A549 (cell line): ENCODE results near the gene ARRDC4. TPM values are rescaled to one million over a fixed set of nuclear protein-coding genes. Genes with fewer than 3 reads are reported as not detected.

Source experiments
- ATAC-seq, 2 experiments: fragments of 200-7000 bp in 1 of 2; fragments of >200 bp in 1 of 2; cut with Nextera tagmentation in 1 of 2; cut with Tn5 transposase in 1 of 2; 3 replicates each; pipeline versions ENCODE4 v1.8.0 to v1.9.1; 2018 to 2020; ENCODE audit warnings: mild to moderate bottlenecking in 1 of 2, moderate library complexity in 1 of 2
- CTCF ChIA-PET: fragments of 300-600 bp; sonication (Branson Sonifier 250); formaldehyde crosslinking; extraction: SDS; loops from one replicate; lab custom pipeline; 2021; ENCODE audit warnings: antibody characterized with exemption, inconsistent platforms; lab: Yijun Ruan, JAX
- POLR2A ChIA-PET: fragments of 350-600 bp; formaldehyde crosslinking; extraction: SDS; loops from one replicate; lab custom pipeline; 2021; ENCODE audit warnings: antibody characterized with exemption, inconsistent platforms; lab: Yijun Ruan, JAX
- DNase-seq, 2 experiments: peaks; one replicate each; pipeline versions ENCODE4 v3.0.0 to v3.0.0-alpha.2; 2011 to 2016; ENCODE audit warnings: low read depth in 1 of 2, low spot score in 1 of 2
- FAIRE-seq: peaks from 2 replicates; lab custom pipeline; 2011; peaks lifted over from hg19 to GRCh38; lab: Jason Lieb, UNC
- H3K27ac ChIP-seq, 2 experiments: fragments of >200 bp; sonication (Bioruptor Twin); formaldehyde crosslinking; 3 replicates each; pipeline ENCODE4 v1.5.1; 2016 to 2017
- H3K4me1 ChIP-seq: fragments of >200 bp; sonication (Bioruptor Twin); formaldehyde crosslinking; 3 replicates; pipeline ENCODE4 v1.6.1; 2016
- H3K4me2 ChIP-seq: fragments of >200 bp; sonication (Bioruptor Twin); formaldehyde crosslinking; 3 replicates; pipeline ENCODE4 v1.6.1; 2016
- H3K4me3 ChIP-seq: fragments of >200 bp; sonication (Bioruptor Twin); formaldehyde crosslinking; 3 replicates; pipeline ENCODE4 v1.5.1; 2016
- H3K9me3 ChIP-seq: fragments of >200 bp; sonication (Bioruptor Twin); formaldehyde crosslinking; 3 replicates; pipeline ENCODE4 v1.6.1; 2016
- CBX2 ChIP-seq: fragments of 200-600 bp; sonication (generic); IDR thresholded peaks from 2 replicates; pipeline ENCODE4 v1.6.1; 2016; ENCODE audit warnings: low read depth, mild to moderate bottlenecking, borderline replicate concordance
- CBX8 ChIP-seq: fragments of 200-600 bp; sonication (generic); IDR thresholded peaks from 2 replicates; pipeline ENCODE4 v1.6.1; 2016
- CEBPB ChIP-seq, 2 experiments: fragments of >200 bp in 1 of 2; sonication (Bioruptor Twin) in 1 of 2; formaldehyde crosslinking in 1 of 2; IDR thresholded peaks; 2 replicates each; pipeline ENCODE4 v1.6.1; 2012 to 2016
- CHD2 ChIP-seq: fragments of 150-350 bp; IDR thresholded peaks from 2 replicates; pipeline ENCODE4 v1.6.1; 2014; ENCODE audit warnings: low read length; ENCODE audit not compliant: partially characterized antibody
- EHF ChIP-seq: fragments of 250-450 bp; sonication (Bioruptor Pico); IDR thresholded peaks from 2 replicates; pipeline ENCODE4 v1.5.0; 2020; ENCODE audit warnings: mild to moderate bottlenecking
- EP300 ChIP-seq, 2 experiments: fragments of >200 bp; sonication (Bioruptor Twin); formaldehyde crosslinking; IDR thresholded peaks; 2 replicates in 1 of 2; 3 replicates in 1 of 2; pipeline ENCODE4 v1.6.1; 2016 to 2017
- GATA3 ChIP-seq: IDR thresholded peaks from 2 replicates; pipeline ENCODE4 v1.6.1; 2012; ENCODE audit warnings: borderline replicate concordance
- HOXA7 ChIP-seq: fragments of 250-450 bp; sonication (Bioruptor Pico); IDR thresholded peaks from 2 replicates; pipeline ENCODE4 v1.5.0; 2020; ENCODE audit warnings: mild to moderate bottlenecking, moderate library complexity
- HOXB5 ChIP-seq: fragments of 250-450 bp; sonication (Bioruptor Pico); IDR thresholded peaks from 2 replicates; pipeline ENCODE4 v1.5.0; 2020; ENCODE audit warnings: mild to moderate bottlenecking, moderate library complexity
- JUN ChIP-seq, 2 experiments: fragments of >200 bp; sonication (Bioruptor Twin); formaldehyde crosslinking; IDR thresholded peaks; 2 replicates in 1 of 2; 3 replicates in 1 of 2; pipeline ENCODE4 v1.6.1; 2016 to 2017
- JUNB ChIP-seq: fragments of >200 bp; sonication (Bioruptor Twin); formaldehyde crosslinking; IDR thresholded peaks from 2 replicates; pipeline ENCODE4 v1.6.1; 2016
- KDM1A ChIP-seq: fragments of 200-600 bp; sonication (generic); IDR thresholded peaks from 2 replicates; pipeline ENCODE4 v1.6.1; 2016; ENCODE audit warnings: low read depth, mild to moderate bottlenecking
- KDM5A ChIP-seq: fragments of 200-600 bp; sonication (generic); IDR thresholded peaks from 2 replicates; pipeline ENCODE4 v1.6.1; 2016; ENCODE audit warnings: antibody characterized with exemption, mild to moderate bottlenecking
- NR3C1 ChIP-seq: fragments of >200 bp; sonication (Bioruptor Twin); formaldehyde crosslinking; IDR thresholded peaks from 3 replicates; pipeline ENCODE4 v1.6.1; 2017
- POLR2A ChIP-seq: IDR thresholded peaks from 2 replicates; pipeline ENCODE4 v1.6.1; 2012; ENCODE audit warnings: mild to moderate bottlenecking, low read length
- POLR2AphosphoS2 ChIP-seq: conservative IDR thresholded peaks from 2 replicates; pipeline ENCODE4 v1.6.1; 2012; ENCODE audit warnings: low read length, improper control_type of control experiment, inconsistent platforms
- RAD21 ChIP-seq, 2 experiments: fragments of >200 bp in 1 of 2; sonication (Bioruptor Twin) in 1 of 2; formaldehyde crosslinking in 1 of 2; IDR thresholded peaks in 1 of 2; conservative IDR thresholded peaks in 1 of 2; 2 replicates in 1 of 2; 3 replicates in 1 of 2; pipeline ENCODE4 v1.6.1; 2012 to 2018; ENCODE audit warnings: inconsistent platforms in 1 of 2
- RFX5 ChIP-seq: fragments of 450-650 bp; IDR thresholded peaks from 2 replicates; pipeline ENCODE4 v1.7.1; 2014; ENCODE audit warnings: antibody characterized with exemption, mild to moderate bottlenecking, moderate library complexity
- RNF2 ChIP-seq: fragments of 200-600 bp; sonication (generic); IDR thresholded peaks from 2 replicates; pipeline ENCODE4 v1.6.1; 2016; ENCODE audit warnings: low read depth, mild to moderate bottlenecking, antibody characterized with exemption, moderate library complexity, borderline replicate concordance
- SMC3 ChIP-seq: fragments of >200 bp; sonication (Bioruptor Twin); formaldehyde crosslinking; IDR thresholded peaks from 3 replicates; pipeline ENCODE4 v1.6.1; 2018; ENCODE audit warnings: inconsistent platforms
- SREBF2 ChIP-seq: fragments of 450-650 bp; IDR thresholded peaks from 2 replicates; pipeline ENCODE4 v1.6.1; 2014; ENCODE audit warnings: mild to moderate bottlenecking, moderate library complexity
- TFCP2L1 ChIP-seq: fragments of 250-450 bp; sonication (Bioruptor Pico); IDR thresholded peaks from 2 replicates; pipeline ENCODE4 v1.5.0; 2021; ENCODE audit warnings: mild to moderate bottlenecking
- TP53 ChIP-seq: fragments of 250-450 bp; sonication (Bioruptor Pico); IDR thresholded peaks from 2 replicates; pipeline ENCODE4 v1.5.0; 2021; ENCODE audit warnings: mild to moderate bottlenecking, moderate library complexity
- WGBS: methylation state at CpG from one replicate; pipeline ENCODE4 v1.1.6; 2017; ENCODE audit errors: missing lambda C conversion rate; 5-methylcytosine and 5-hydroxymethylcytosine counted together
- polyA plus RNA-seq, 4 experiments: library from polyadenylated mRNA; depleted of rRNA in 3 of 4; stranded (reverse); fragments of >200 nt; fragmentation: RNase III in 1 of 4; extraction: RNeasy Plus Mini Kit Qiagen cat#74134 plus additional on column Dnase treatment in 1 of 4; gene quantifications; 2 replicates in 3 of 4; 3 replicates in 1 of 4; pipeline ENCODE4 v1.2.3, GENCODE V29; 2011 to 2017
- TF ChIP-seq, protein P1 (sequence below): IDR thresholded peaks from 2 replicates; pipeline ENCODE4 v1.6.1; 2012
- TF ChIP-seq, protein P2 (sequence below): fragments of 250-450 bp; sonication (Bioruptor Pico); IDR thresholded peaks from 2 replicates; pipeline ENCODE4 v1.5.0; 2020; ENCODE audit warnings: low read depth, mild to moderate bottlenecking, moderate library complexity
- TF ChIP-seq, protein P3 (sequence below): IDR thresholded peaks from 2 replicates; pipeline ENCODE4 v1.6.1; 2012; ENCODE audit warnings: low read depth, borderline replicate concordance
- TF ChIP-seq, protein P4 (sequence below): fragments of 250-450 bp; sonication (Bioruptor Pico); IDR thresholded peaks from 2 replicates; pipeline ENCODE4 v1.5.0; 2021; ENCODE audit warnings: mild to moderate bottlenecking, moderate library complexity, borderline replicate concordance

The ARRDC4 gene
- polyA plus RNA-seq, 2 of the 4 experiments (the other 2 are of a cell fraction): 0.19 to 2.2 TPM

DNA sequence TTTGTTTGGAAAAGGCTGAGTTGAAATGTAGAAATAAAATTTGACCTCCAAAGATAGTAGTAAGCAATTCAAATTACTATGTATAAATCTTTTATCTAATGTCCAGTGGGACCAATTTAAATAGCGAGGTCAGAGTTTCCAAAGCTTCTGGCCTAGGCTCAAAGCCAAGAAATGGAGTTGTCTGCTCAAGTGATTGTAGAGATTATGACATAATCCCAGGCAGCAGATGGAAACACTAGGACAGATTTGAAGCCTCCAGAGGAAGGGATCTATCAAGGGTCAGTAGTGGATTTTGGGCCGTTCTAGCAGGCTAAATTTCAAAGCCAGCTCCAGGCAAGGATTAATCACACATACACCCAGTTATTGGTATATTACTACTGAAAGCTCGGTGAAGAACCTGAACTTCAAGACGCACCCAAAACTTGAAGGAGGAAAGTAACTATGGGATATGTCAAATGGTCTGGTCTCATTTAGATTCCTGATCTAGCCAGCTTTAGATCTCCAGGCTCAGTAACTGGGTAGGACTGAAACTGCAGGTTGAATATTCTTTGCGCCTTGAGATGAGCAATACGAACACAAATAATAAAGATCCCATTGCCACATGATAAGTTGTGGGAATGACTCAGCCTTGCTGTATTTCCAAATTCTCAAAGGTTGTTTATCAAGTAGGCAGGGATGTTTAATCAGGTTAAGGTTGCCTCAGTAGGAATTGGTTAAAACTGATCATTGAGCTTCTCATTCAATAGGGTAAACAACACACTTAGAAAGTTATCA, 30.9 kb upstream of the ARRDC4 start:
- Histone ChIP-seq H3K4me1 (no peaks in the 10 kb centered on the region), H3K4me2 (no peak overlapping the region), H3K9me3 (peaks cover 5% of the 10 kb centered on the region; the same call in 1 of the 3 replicates), H3K27ac (no peak overlapping the region), H3K4me3 (no peak overlapping the region)
- CTCF ChIA-PET: interaction anchor here (0.6 to 1.4 kb wide), 2 partner anchors 30 to 244 kb away, joined by 3 to 6 read pairs; no protein-coding TSS in a partner anchor
- DNase-seq (no peak), FAIRE-seq (peak; percentile 28), ATAC-seq (no peak)
- TF ChIP-seq, protein P1, sequence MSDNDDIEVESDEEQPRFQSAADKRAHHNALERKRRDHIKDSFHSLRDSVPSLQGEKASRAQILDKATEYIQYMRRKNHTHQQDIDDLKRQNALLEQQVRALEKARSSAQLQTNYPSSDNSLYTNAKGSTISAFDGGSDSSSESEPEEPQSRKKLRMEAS: no peak
- TF ChIP-seq EHF (CRISPR knock-in tag) (no peak), JUNB (no peak), KDM5A (no peak), RFX5 (no peak), TP53 (CRISPR knock-in tag) (no peak), KDM1A (no peak), TFCP2L1 (CRISPR knock-in tag) (no peak), POLR2A (no peak), HOXB5 (CRISPR knock-in tag) (no peak), CEBPB (IDR thresholded peaks at IDR 0.05) (no peak), CBX8 (no peak), RNF2 (no peak), GATA3 (no peak)
- TF ChIP-seq, protein P2, sequence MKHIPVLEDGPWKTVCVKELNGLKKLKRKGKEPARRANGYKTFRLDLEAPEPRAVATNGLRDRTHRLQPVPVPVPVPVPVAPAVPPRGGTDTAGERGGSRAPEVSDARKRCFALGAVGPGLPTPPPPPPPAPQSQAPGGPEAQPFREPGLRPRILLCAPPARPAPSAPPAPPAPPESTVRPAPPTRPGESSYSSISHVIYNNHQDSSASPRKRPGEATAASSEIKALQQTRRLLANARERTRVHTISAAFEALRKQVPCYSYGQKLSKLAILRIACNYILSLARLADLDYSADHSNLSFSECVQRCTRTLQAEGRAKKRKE (CRISPR knock-in tag): no peak
- TF ChIP-seq, protein P3, sequence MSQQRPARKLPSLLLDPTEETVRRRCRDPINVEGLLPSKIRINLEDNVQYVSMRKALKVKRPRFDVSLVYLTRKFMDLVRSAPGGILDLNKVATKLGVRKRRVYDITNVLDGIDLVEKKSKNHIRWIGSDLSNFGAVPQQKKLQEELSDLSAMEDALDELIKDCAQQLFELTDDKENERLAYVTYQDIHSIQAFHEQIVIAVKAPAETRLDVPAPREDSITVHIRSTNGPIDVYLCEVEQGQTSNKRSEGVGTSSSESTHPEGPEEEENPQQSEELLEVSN: no peak
- WGBS: 3% methylated on average over 6 of the region's 6 CpGs
- POLR2A ChIA-PET: no interaction called here

DNA sequence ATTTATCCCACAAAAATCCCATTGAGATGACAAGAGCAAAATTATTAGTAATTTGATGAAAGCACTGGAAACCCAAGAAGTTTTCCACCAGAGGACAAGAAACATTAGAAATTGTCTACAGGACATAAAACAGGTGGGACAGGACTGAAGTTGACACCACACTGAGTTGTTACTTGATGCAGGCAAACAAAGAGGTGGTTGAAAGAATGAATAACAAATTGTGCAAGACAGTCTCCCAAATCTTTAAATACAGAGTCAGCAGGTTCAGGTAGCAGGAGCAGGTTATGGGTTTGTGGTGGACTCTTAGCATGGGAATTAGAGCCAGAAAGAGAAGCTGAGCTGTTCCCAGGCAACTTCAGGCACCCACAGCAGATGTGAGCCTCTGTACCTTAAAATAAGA, 30.3 kb upstream of the ARRDC4 start:
- peaks cover 5% of the 10 kb centered on the region; the same call in 1 of the 3 replicates for H3K9me3 ChIP-seq
- ATAC-seq (no peak), FAIRE-seq (no peak), DNase-seq (no peak)
- no peak overlapping the region for H3K4me3 ChIP-seq
- CTCF ChIA-PET: interaction anchor here (1.4 kb wide), 1 partner anchor 31 kb away, joined by 6 read pairs; no protein-coding TSS in a partner anchor
- TF ChIP-seq JUN (IDR thresholded peaks at IDR 0.05): no peak
- TF ChIP-seq, protein P4, sequence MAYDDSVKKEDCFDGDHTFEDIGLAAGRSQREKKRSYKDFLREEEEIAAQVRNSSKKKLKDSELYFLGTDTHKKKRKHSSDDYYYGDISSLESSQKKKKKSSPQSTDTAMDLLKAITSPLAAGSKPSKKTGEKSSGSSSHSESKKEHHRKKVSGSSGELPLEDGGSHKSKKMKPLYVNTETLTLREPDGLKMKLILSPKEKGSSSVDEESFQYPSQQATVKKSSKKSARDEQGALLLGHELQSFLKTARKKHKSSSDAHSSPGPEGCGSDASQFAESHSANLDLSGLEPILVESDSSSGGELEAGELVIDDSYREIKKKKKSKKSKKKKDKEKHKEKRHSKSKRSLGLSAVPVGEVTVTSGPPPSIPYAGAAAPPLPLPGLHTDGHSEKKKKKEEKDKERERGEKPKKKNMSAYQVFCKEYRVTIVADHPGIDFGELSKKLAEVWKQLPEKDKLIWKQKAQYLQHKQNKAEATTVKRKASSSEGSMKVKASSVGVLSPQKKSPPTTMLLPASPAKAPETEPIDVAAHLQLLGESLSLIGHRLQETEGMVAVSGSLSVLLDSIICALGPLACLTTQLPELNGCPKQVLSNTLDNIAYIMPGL (CRISPR knock-in tag): no peak
- TF ChIP-seq CHD2: no peak
- TF ChIP-seq KDM5A: no peak
- no peak for TF ChIP-seq RAD21 (conservative IDR thresholded peaks at IDR 0.05 in 1 of 2, IDR thresholded peaks at IDR 0.05 in 1 of 2)
- no peak for TF ChIP-seq CBX8
- TF ChIP-seq NR3C1: no peak
- TF ChIP-seq KDM1A: no peak
- TF ChIP-seq RFX5: no peak
- TF ChIP-seq HOXA7 (CRISPR knock-in tag): no peak
- no peak for TF ChIP-seq CBX2
- no peak for TF ChIP-seq POLR2AphosphoS2
- TF ChIP-seq SMC3: no peak
- no peak for TF ChIP-seq GATA3
- no peak for TF ChIP-seq SREBF2
- TF ChIP-seq, protein P3: no peak
- TF ChIP-seq HOXB5 (CRISPR knock-in tag): no peak
- TF ChIP-seq EP300 (IDR thresholded peaks at IDR 0.05): no peak
- no peak overlapping the region for H3K27ac ChIP-seq
- no peak overlapping the region for H3K4me2 ChIP-seq
- POLR2A ChIA-PET: no interaction called here
- no peaks in the 10 kb centered on the region for H3K4me1 ChIP-seq
